GM12878 (cell line): ENCODE measurements around the gene AGBL3. TPM values are rescaled to one million over a fixed set of nuclear protein-coding genes. Genes with fewer than 3 reads are reported as not detected.

ENCODE experiments used
- ATAC-seq: fragments of 200-7000 bp; cut with Tn5 transposase; 3 replicates; pipeline ENCODE4 v1.9.1; 2020; ENCODE audit warnings: mild to moderate bottlenecking, moderate library complexity
- BruUV-seq: library from RNA; stranded (reverse); fragments of 400-500 nt; replicated peaks from 2 replicates; lab custom pipeline; 2021; lab: Mats Ljungman, UMichigan
- CTCF ChIA-PET: fragments of 300-600 bp; sonication (Branson Sonifier 250); formaldehyde crosslinking; extraction: SDS; loops from one replicate; lab custom pipeline; 2021; ENCODE audit warnings: inconsistent platforms; lab: Yijun Ruan, JAX
- POLR2A ChIA-PET: fragments of 350-600 bp; formaldehyde crosslinking; extraction: SDS; loops from one replicate; lab custom pipeline; 2021; ENCODE audit warnings: inconsistent platforms; lab: Charles Lee
- RAD21 ChIA-PET: fragments of 300-600 bp; sonication (Branson Sonifier 250); formaldehyde crosslinking; loops from one replicate; lab custom pipeline; 2023; ENCODE audit warnings: antibody characterized with exemption; ENCODE audit not compliant: unreplicated experiment; lab: Charles Lee
- SMC1A ChIA-PET: fragments of 300-600 bp; sonication (Branson Sonifier 250); formaldehyde crosslinking; loops from one replicate; lab custom pipeline; 2023; ENCODE audit not compliant: unreplicated experiment, uncharacterized antibody; lab: Charles Lee
- DNase-seq: peaks from one replicate; pipeline ENCODE4 v3.0.0-alpha.2; 2011; ENCODE audit warnings: low read depth, low spot score
- FAIRE-seq: peaks from 3 replicates; lab custom pipeline; 2011; peaks lifted over from hg19 to GRCh38; lab: Jason Lieb, UNC
- H2AFZ ChIP-seq: 2 replicates; pipeline ENCODE4 v1.6.0; 2011; ENCODE audit warnings: low read depth, low read length, control low read depth; ENCODE audit not compliant: control insufficient read depth
- H3K27ac ChIP-seq: 2 replicates; pipeline ENCODE4 v1.5.1; 2011; ENCODE audit warnings: control low read depth; ENCODE audit not compliant: control insufficient read depth, insufficient read depth
- H3K27me3 ChIP-seq, 2 experiments: replicated peaks in 1 of 2; 2 replicates each; pipeline versions ENCODE4 v1.6.0 to v1.6.1; 2011; ENCODE audit warnings: low read length in 1 of 2; ENCODE audit not compliant: control insufficient read depth in 2 of 2, insufficient read depth in 2 of 2
- H3K36me3 ChIP-seq, 2 experiments: 2 replicates each; pipeline ENCODE4 v1.5.1; 2011; ENCODE audit warnings: low read length in 1 of 2; ENCODE audit not compliant: control insufficient read depth in 2 of 2, insufficient read depth in 2 of 2
- H3K4me1 ChIP-seq: 2 replicates; pipeline ENCODE4 v1.6.1; 2011; ENCODE audit warnings: mild to moderate bottlenecking, low read length, moderate library complexity, mixed read lengths; ENCODE audit not compliant: control insufficient read depth, insufficient read depth
- H3K4me2 ChIP-seq: 2 replicates; pipeline ENCODE4 v1.6.0; 2011; ENCODE audit warnings: control low read depth; ENCODE audit not compliant: control insufficient read depth, insufficient read depth
- H3K4me3 ChIP-seq: fragments of 200-600 bp; sonication (generic); 2 replicates; pipeline ENCODE4 v1.5.1; 2016
- H3K79me2 ChIP-seq: 2 replicates; pipeline ENCODE4 v1.6.0; 2011; ENCODE audit warnings: low read length; ENCODE audit not compliant: control insufficient read depth, insufficient read depth
- H3K9ac ChIP-seq: 2 replicates; pipeline ENCODE4 v1.8.0; 2011; ENCODE audit warnings: low read length, control low read depth, mixed read lengths; ENCODE audit not compliant: control insufficient read depth, insufficient read depth
- H3K9me3 ChIP-seq: replicated peaks from 3 replicates; pipeline ENCODE4 v1.5.1; 2011; ENCODE audit warnings: mild to moderate bottlenecking, low read length; ENCODE audit not compliant: control insufficient read depth, insufficient read depth
- H4K20me1 ChIP-seq: 2 replicates; pipeline ENCODE4 v1.6.0; 2011; ENCODE audit not compliant: control insufficient read depth, insufficient read depth
- POLR2A ChIP-seq: IDR thresholded peaks from 2 replicates; pipeline ENCODE4 v1.6.1; 2011; ENCODE audit warnings: low read depth, mild to moderate bottlenecking, low read length
- POLR2AphosphoS2 ChIP-seq: IDR thresholded peaks from 2 replicates; pipeline ENCODE4 v1.6.1; 2011; ENCODE audit warnings: low read depth, mild to moderate bottlenecking, low read length, improper control_type of control experiment, moderate library complexity
- POLR2AphosphoS5 ChIP-seq: IDR thresholded peaks from 2 replicates; pipeline ENCODE4 v1.6.1; 2011; ENCODE audit warnings: mild to moderate bottlenecking, low read length, inconsistent platforms
- POU2F2 ChIP-seq: IDR thresholded peaks from 3 replicates; pipeline ENCODE4 v1.6.1; 2011; ENCODE audit warnings: low read depth, mild to moderate bottlenecking, low read length, borderline replicate concordance
- SPI1 ChIP-seq: IDR thresholded peaks from 2 replicates; pipeline ENCODE4 v1.6.1; 2011; ENCODE audit warnings: low read depth, mild to moderate bottlenecking, low read length, moderate library complexity, borderline replicate concordance; ENCODE audit not compliant: insufficient read depth
- TCF7 ChIP-seq: IDR thresholded peaks from 2 replicates; pipeline ENCODE4 v1.6.1; 2014; ENCODE audit warnings: antibody characterized with exemption, borderline replicate concordance
- WGBS: methylation state at CpG from one replicate; pipeline ENCODE4 v1.1.6; 2016; ENCODE audit warnings: low lambda C conversion rate; ENCODE audit not compliant: insufficient replicate concordance, insufficient coverage; ENCODE audit errors: missing lambda C conversion rate; 5-methylcytosine and 5-hydroxymethylcytosine counted together
- in situ Hi-C: fragments of 300-500 bp; cut with MboI; formaldehyde crosslinking; loops from 9 replicates; pipeline ENCODE4 v1.14.3; 2018; ENCODE audit warnings: mixed read lengths
- intact Hi-C: fragments of 100-400 bp; cut with micrococcal nuclease; formaldehyde crosslinking; loops from one replicate; pipeline ENCODE4 v1.14.2; 2022; ENCODE audit not compliant: unreplicated experiment
- polyA plus RNA-seq, 11 experiments: library from polyadenylated mRNA; depleted of rRNA in 4 of 11; unstranded in 6 of 11; stranded (reverse) in 5 of 11; fragments of >200 nt; fragmentation: Nextera tagmentation in 4 of 11; fragmentation: Illumina TruSeq in 1 of 11; extraction: Ambion mirVana in 4 of 11; extraction: Trizol in 1 of 11; gene quantifications; 1 replicate in 1 of 11; 2 replicates in 10 of 11; pipeline versions ENCODE4 v1.2.1 to v1.2.3, GENCODE V29; 2011 to 2016; ENCODE audit warnings: inconsistent platforms in 2 of 11, missing spikeins in 2 of 11, low read depth in 1 of 11
- total RNA-seq, 4 experiments: library from RNA; depleted of rRNA in 3 of 4; stranded (reverse); fragments of >200 nt in 3 of 4; fragmentation: Illumina TruSeq in 1 of 4; extraction: Trizol in 1 of 4; gene quantifications; 2 replicates each; pipeline versions ENCODE4 v1.2.1 to v1.2.3, GENCODE V29; 2013 to 2021
- TF ChIP-seq, protein P1 (sequence below): IDR thresholded peaks from 2 replicates; pipeline ENCODE4 v1.6.1; 2011; ENCODE audit warnings: low read depth, low read length, improper control_type of control experiment, borderline replicate concordance
- TF ChIP-seq, protein P2 (sequence below): IDR thresholded peaks from 2 replicates; pipeline ENCODE4 v1.6.1; 2012; ENCODE audit warnings: low read depth, low read length, improper control_type of control experiment
- TF ChIP-seq, protein P3 (sequence below): IDR thresholded peaks from 2 replicates; pipeline ENCODE4 v1.6.1; 2011; ENCODE audit warnings: low read depth, mild to moderate bottlenecking, low read length, moderate library complexity, borderline replicate concordance; ENCODE audit errors: extremely low read depth
- TF ChIP-seq, protein P4 (sequence below): fragments of 450-650 bp; IDR thresholded peaks from 2 replicates; pipeline ENCODE4 v1.6.1; 2018; ENCODE audit warnings: mild to moderate bottlenecking, low read depth, moderate library complexity; ENCODE audit not compliant: partially characterized antibody
- TF ChIP-seq, protein P5 (sequence below): fragments of 450-650 bp; IDR thresholded peaks from 2 replicates; pipeline ENCODE4 v1.6.1; 2017; ENCODE audit warnings: borderline replicate concordance
- TF ChIP-seq, protein P6 (sequence below): fragments of 450-650 bp; IDR thresholded peaks from 2 replicates; pipeline ENCODE4 v1.6.1; 2016; ENCODE audit warnings: mild to moderate bottlenecking, moderate library complexity, borderline replicate concordance

AGBL3 gene
- total and polyA plus RNA-seq, 10 of the 15 experiments (the other 5 are each of a cell fraction or from before 2014, with no cell fraction given): 0.82 to 12.4 (median 3.7) TPM

DNA sequence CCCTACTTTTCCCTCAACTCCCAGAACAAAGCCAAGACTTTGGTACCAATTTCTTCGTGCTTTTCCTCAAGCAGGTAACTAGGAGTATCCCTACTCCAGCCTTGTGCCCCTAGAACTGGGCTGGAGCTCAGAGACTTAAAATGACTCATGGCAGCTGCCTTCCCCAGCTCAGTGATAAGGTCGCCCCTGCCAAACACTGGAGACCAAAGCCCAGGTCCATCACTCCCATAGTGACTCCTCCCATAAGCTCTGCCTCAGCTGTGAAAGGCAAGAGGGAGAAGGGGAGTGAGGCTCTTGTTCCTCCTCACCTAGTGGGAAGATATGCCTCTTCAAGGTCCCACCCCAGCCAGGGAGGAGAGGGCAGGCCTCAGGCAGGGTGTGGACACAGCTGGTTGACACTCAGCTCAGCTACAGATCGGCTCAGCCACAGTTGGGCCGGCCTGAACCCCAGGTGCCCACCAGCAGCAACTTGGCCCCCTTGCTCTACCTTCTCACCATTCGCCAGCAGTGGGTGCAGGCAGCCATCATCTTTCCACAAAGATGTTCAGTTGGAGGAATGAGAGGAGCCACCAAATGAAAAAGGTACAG is 198.0 kb downstream of the AGBL3 start:
- DNase-seq (no peak), FAIRE-seq (no peak), ATAC-seq (no peak)
- H3K4me3 ChIP-seq: no peak overlapping the region
- H3K4me2 ChIP-seq: no peak overlapping the region
- CTCF ChIA-PET: interaction anchor here (8.5 to 10.2 kb wide), 2 partner anchors 12 to 22 kb away, joined by 108 to 135 read pairs; partner anchors contain the start of genes CYREN and WDR91
- SMC1A ChIA-PET: interaction anchor here (1.1 to 9.3 kb wide), 3 partner anchors 10 to 22 kb away, joined by 3 to 251 read pairs (median 135); partner anchors contain the start of genes CYREN and WDR91
- no peak overlapping the region for H3K27ac ChIP-seq
- POLR2A ChIA-PET: interaction anchor here (9.3 to 9.9 kb wide), 2 partner anchors 11 to 22 kb away, joined by 155 to 299 read pairs; partner anchors contain the start of genes CYREN and WDR91
- intact Hi-C loops: no loop called here
- peaks cover 34% of the 10 kb centered on the region for H3K79me2 ChIP-seq
- no peak overlapping the region for H3K9ac ChIP-seq
- H2AFZ ChIP-seq: no peak overlapping the region
- no TSS peak for BruUV-seq
- peaks cover 31% of the 10 kb centered on the region for H3K4me1 ChIP-seq
- H3K9me3 ChIP-seq: peaks cover 31% of the 10 kb centered on the region
- no peaks in the 10 kb centered on the region for H4K20me1 ChIP-seq
- H3K36me3 ChIP-seq: peaks cover 24 to 53% of the 10 kb centered on the region in 2 experiments
- in situ Hi-C loops: no loop called here
- 95% methylated on average over 5 of the region's 5 CpGs for WGBS
- RAD21 ChIA-PET: interaction anchor here (0.7 to 8.4 kb wide), 2 partner anchors 11 to 196 kb away, joined by 3 to 146 read pairs; partner anchors contain the start of gene CYREN
- no peaks in the 10 kb centered on the region for H3K27me3 ChIP-seq
- TF ChIP-seq POLR2A (0 out of 2 replicates have a peak, but pooled peaks have one; percentile 41), POLR2AphosphoS2 (0 out of 2 replicates have a peak, but pooled peaks have one; percentile 29), POLR2AphosphoS5 (peak; percentile 47; the same call in 1 of the 2 replicates), POU2F2 (no peak), SPI1 (no peak), TCF7 (no peak)
- TF ChIP-seq, protein P1, sequence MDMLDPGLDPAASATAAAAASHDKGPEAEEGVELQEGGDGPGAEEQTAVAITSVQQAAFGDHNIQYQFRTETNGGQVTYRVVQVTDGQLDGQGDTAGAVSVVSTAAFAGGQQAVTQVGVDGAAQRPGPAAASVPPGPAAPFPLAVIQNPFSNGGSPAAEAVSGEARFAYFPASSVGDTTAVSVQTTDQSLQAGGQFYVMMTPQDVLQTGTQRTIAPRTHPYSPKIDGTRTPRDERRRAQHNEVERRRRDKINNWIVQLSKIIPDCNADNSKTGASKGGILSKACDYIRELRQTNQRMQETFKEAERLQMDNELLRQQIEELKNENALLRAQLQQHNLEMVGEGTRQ: no peak
- TF ChIP-seq, protein P2, sequence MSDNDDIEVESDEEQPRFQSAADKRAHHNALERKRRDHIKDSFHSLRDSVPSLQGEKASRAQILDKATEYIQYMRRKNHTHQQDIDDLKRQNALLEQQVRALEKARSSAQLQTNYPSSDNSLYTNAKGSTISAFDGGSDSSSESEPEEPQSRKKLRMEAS: no peak
- TF ChIP-seq, protein P3, sequence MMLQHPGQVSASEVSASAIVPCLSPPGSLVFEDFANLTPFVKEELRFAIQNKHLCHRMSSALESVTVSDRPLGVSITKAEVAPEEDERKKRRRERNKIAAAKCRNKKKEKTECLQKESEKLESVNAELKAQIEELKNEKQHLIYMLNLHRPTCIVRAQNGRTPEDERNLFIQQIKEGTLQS: no peak
- TF ChIP-seq, protein P4, sequence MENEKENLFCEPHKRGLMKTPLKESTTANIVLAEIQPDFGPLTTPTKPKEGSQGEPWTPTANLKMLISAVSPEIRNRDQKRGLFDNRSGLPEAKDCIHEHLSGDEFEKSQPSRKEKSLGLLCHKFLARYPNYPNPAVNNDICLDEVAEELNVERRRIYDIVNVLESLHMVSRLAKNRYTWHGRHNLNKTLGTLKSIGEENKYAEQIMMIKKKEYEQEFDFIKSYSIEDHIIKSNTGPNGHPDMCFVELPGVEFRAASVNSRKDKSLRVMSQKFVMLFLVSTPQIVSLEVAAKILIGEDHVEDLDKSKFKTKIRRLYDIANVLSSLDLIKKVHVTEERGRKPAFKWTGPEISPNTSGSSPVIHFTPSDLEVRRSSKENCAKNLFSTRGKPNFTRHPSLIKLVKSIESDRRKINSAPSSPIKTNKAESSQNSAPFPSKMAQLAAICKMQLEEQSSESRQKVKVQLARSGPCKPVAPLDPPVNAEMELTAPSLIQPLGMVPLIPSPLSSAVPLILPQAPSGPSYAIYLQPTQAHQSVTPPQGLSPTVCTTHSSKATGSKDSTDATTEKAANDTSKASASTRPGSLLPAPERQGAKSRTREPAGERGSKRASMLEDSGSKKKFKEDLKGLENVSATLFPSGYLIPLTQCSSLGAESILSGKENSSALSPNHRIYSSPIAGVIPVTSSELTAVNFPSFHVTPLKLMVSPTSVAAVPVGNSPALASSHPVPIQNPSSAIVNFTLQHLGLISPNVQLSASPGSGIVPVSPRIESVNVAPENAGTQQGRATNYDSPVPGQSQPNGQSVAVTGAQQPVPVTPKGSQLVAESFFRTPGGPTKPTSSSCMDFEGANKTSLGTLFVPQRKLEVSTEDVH: no peak
- TF ChIP-seq, protein P5, sequence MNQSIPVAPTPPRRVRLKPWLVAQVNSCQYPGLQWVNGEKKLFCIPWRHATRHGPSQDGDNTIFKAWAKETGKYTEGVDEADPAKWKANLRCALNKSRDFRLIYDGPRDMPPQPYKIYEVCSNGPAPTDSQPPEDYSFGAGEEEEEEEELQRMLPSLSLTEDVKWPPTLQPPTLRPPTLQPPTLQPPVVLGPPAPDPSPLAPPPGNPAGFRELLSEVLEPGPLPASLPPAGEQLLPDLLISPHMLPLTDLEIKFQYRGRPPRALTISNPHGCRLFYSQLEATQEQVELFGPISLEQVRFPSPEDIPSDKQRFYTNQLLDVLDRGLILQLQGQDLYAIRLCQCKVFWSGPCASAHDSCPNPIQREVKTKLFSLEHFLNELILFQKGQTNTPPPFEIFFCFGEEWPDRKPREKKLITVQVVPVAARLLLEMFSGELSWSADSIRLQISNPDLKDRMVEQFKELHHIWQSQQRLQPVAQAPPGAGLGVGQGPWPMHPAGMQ: no peak
- TF ChIP-seq, protein P6, sequence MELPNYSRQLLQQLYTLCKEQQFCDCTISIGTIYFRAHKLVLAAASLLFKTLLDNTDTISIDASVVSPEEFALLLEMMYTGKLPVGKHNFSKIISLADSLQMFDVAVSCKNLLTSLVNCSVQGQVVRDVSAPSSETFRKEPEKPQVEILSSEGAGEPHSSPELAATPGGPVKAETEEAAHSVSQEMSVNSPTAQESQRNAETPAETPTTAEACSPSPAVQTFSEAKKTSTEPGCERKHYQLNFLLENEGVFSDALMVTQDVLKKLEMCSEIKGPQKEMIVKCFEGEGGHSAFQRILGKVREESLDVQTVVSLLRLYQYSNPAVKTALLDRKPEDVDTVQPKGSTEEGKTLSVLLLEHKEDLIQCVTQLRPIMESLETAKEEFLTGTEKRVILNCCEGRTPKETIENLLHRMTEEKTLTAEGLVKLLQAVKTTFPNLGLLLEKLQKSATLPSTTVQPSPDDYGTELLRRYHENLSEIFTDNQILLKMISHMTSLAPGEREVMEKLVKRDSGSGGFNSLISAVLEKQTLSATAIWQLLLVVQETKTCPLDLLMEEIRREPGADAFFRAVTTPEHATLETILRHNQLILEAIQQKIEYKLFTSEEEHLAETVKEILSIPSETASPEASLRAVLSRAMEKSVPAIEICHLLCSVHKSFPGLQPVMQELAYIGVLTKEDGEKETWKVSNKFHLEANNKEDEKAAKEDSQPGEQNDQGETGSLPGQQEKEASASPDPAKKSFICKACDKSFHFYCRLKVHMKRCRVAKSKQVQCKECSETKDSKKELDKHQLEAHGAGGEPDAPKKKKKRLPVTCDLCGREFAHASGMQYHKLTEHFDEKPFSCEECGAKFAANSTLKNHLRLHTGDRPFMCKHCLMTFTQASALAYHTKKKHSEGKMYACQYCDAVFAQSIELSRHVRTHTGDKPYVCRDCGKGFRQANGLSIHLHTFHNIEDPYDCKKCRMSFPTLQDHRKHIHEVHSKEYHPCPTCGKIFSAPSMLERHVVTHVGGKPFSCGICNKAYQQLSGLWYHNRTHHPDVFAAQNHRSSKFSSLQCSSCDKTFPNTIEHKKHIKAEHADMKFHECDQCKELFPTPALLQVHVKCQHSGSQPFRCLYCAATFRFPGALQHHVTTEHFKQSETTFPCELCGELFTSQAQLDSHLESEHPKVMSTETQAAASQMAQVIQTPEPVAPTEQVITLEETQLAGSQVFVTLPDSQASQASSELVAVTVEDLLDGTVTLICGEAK: no peak
